Astrocyte (in vitro differentiated cells and primary cell): ENCODE data around the gene PINLYP. TPM values are rescaled to one million over a fixed set of nuclear protein-coding genes. Genes with fewer than 3 reads are reported as not detected.

Experiments
- DNase-seq: peaks from one replicate; pipeline ENCODE4 v3.0.0-alpha.2; 2010; ENCODE audit warnings: low read depth
- FAIRE-seq: peaks from 2 replicates; lab custom pipeline; 2011; peaks lifted over from hg19 to GRCh38; lab: Jason Lieb, UNC
- H2AFZ ChIP-seq: 2 replicates; pipeline ENCODE4 v1.6.0; 2012; ENCODE audit warnings: low read depth, low read length, inconsistent platforms
- H3K27ac ChIP-seq: 2 replicates; pipeline ENCODE4 v1.5.1; 2011; ENCODE audit warnings: low read depth, low read length, inconsistent platforms
- H3K27me3 ChIP-seq: 2 replicates; pipeline ENCODE4 v1.6.0; 2011; ENCODE audit warnings: low read length, inconsistent platforms; ENCODE audit not compliant: insufficient read depth
- H3K36me3 ChIP-seq: 2 replicates; pipeline ENCODE4 v1.5.1; 2011; ENCODE audit warnings: low read length, inconsistent platforms; ENCODE audit not compliant: insufficient read depth
- H3K4me1 ChIP-seq: 2 replicates; pipeline ENCODE4 v1.5.1; 2011; ENCODE audit warnings: low read length, inconsistent platforms; ENCODE audit not compliant: insufficient read depth
- H3K4me2 ChIP-seq: 2 replicates; pipeline ENCODE4 v1.6.0; 2012; ENCODE audit warnings: low read length, inconsistent platforms
- H3K4me3 ChIP-seq: 2 replicates; pipeline ENCODE4 v1.5.1; 2011; ENCODE audit warnings: low read depth, mild to moderate bottlenecking, low read length, inconsistent platforms; ENCODE audit not compliant: insufficient read depth
- H3K79me2 ChIP-seq: 2 replicates; pipeline ENCODE4 v1.6.0; 2012; ENCODE audit warnings: mild to moderate bottlenecking, low read length, inconsistent platforms; ENCODE audit not compliant: insufficient read depth
- H3K9ac ChIP-seq: 2 replicates; pipeline ENCODE4 v1.6.0; 2012; ENCODE audit warnings: mild to moderate bottlenecking, low read length, inconsistent platforms
- H3K9me3 ChIP-seq: 2 replicates; pipeline ENCODE4 v1.5.1; 2012; ENCODE audit warnings: low read depth, mild to moderate bottlenecking, low read length, inconsistent platforms; ENCODE audit not compliant: insufficient read depth
- H4K20me1 ChIP-seq: 2 replicates; pipeline ENCODE4 v1.6.0; 2012; ENCODE audit warnings: low read length, inconsistent platforms; ENCODE audit not compliant: insufficient read depth
- H3K27ac Mint-ChIP-seq: one replicate; pipeline ENCODE4 v1.8.0; 2021; ENCODE audit warnings: mild to moderate bottlenecking, mixed read lengths; ENCODE audit not compliant: unreplicated experiment
- H3K27me3 Mint-ChIP-seq: one replicate; pipeline ENCODE4 v1.8.0; 2021; ENCODE audit warnings: low read depth, mixed read lengths; ENCODE audit not compliant: unreplicated experiment
- H3K36me3 Mint-ChIP-seq: one replicate; pipeline ENCODE4 v1.8.0; 2021; ENCODE audit warnings: low read depth, mixed read lengths; ENCODE audit not compliant: unreplicated experiment
- H3K4me1 Mint-ChIP-seq: one replicate; pipeline ENCODE4 v1.8.0; 2021; ENCODE audit warnings: low read depth, mixed read lengths; ENCODE audit not compliant: unreplicated experiment
- H3K4me3 Mint-ChIP-seq: one replicate; pipeline ENCODE4 v1.8.0; 2021; ENCODE audit warnings: mild to moderate bottlenecking, moderate library complexity, mixed read lengths; ENCODE audit not compliant: unreplicated experiment
- H3K9me3 Mint-ChIP-seq: one replicate; pipeline ENCODE4 v1.8.0; 2021; ENCODE audit warnings: mild to moderate bottlenecking, mixed read lengths; ENCODE audit not compliant: unreplicated experiment
- CTCF ChIP-seq: IDR thresholded peaks from 2 replicates; pipeline ENCODE4 v1.5.1; 2011; ENCODE audit warnings: low read depth, mild to moderate bottlenecking, inconsistent platforms, low read length, moderate library complexity; ENCODE audit not compliant: insufficient read depth
- EZH2 ChIP-seq: IDR thresholded peaks from 2 replicates; pipeline ENCODE4 v1.6.1; 2012; ENCODE audit warnings: mild to moderate bottlenecking, low read length, inconsistent platforms; ENCODE audit not compliant: insufficient read depth
- total RNA-seq: library from RNA; stranded (reverse); gene quantifications from 2 replicates; pipeline ENCODE4 v1.2.1, GENCODE V29; 2021

PINLYP gene
- total RNA-seq, 1 donor from 2014 or later = 0.30 TPM

GRCh38 chr19:43548706-43549105, 26.9 kb upstream of the PINLYP start:
- Histone ChIP-seq H3K36me3 (peaks cover 15% of the 10 kb centered on the region), H3K4me3 (no peak overlapping the region), H3K4me1 (no peaks in the 10 kb centered on the region), H3K9me3 (no peaks in the 10 kb centered on the region), H4K20me1 (no peaks in the 10 kb centered on the region), H3K27me3 (no peaks in the 10 kb centered on the region), H3K27ac (no peak overlapping the region), H3K79me2 (no peaks in the 10 kb centered on the region), H3K9ac (no peak overlapping the region), H2AFZ (no peak overlapping the region), H3K4me2 (no peak overlapping the region)
- FAIRE-seq (no peak), DNase-seq (no peak)
- Mint-ChIP-seq H3K36me3 (peaks cover 23% of the 10 kb centered on the region), H3K27ac (no peak overlapping the region), H3K9me3 (no peaks in the 10 kb centered on the region), H3K4me1 (no peaks in the 10 kb centered on the region), H3K27me3 (no peaks in the 10 kb centered on the region), H3K4me3 (no peak overlapping the region)
- TF ChIP-seq CTCF = no peak
- no peak for TF ChIP-seq EZH2

GRCh38 chr19:43551399-43552197, 24.0 kb upstream of the PINLYP start:
- Histone ChIP-seq H3K9ac (no peak overlapping the region), H3K4me2 (no peak overlapping the region), H3K9me3 (no peaks in the 10 kb centered on the region), H3K4me1 (no peaks in the 10 kb centered on the region), H3K79me2 (no peaks in the 10 kb centered on the region), H2AFZ (no peak overlapping the region), H3K27me3 (no peaks in the 10 kb centered on the region), H4K20me1 (peaks cover 8% of the 10 kb centered on the region), H3K36me3 (peaks cover 9% of the 10 kb centered on the region), H3K27ac (no peak overlapping the region), H3K4me3 (no peak overlapping the region)
- TF ChIP-seq EZH2 (no peak), CTCF (no peak)
- H3K4me3 Mint-ChIP-seq = no peak overlapping the region
- H3K27ac Mint-ChIP-seq = no peak overlapping the region
- H3K9me3 Mint-ChIP-seq = no peaks in the 10 kb centered on the region
- H3K27me3 Mint-ChIP-seq = no peaks in the 10 kb centered on the region
- H3K4me1 Mint-ChIP-seq = no peaks in the 10 kb centered on the region
- H3K36me3 Mint-ChIP-seq = peaks cover 20% of the 10 kb centered on the region
- FAIRE-seq (no peak), DNase-seq (no peak)

GRCh38 chr19:43552198-43552450, 23.5 kb upstream of the PINLYP start:
- Mint-ChIP-seq H3K36me3 (peaks cover 20% of the 10 kb centered on the region), H3K4me3 (no peak overlapping the region), H3K27ac (no peak overlapping the region), H3K4me1 (no peaks in the 10 kb centered on the region), H3K27me3 (no peaks in the 10 kb centered on the region), H3K9me3 (no peaks in the 10 kb centered on the region)
- Histone ChIP-seq H3K9me3 (no peaks in the 10 kb centered on the region), H3K4me3 (no peak overlapping the region), H3K4me1 (no peaks in the 10 kb centered on the region), H2AFZ (no peak overlapping the region), H4K20me1 (peaks cover 8% of the 10 kb centered on the region), H3K27me3 (no peaks in the 10 kb centered on the region), H3K79me2 (no peaks in the 10 kb centered on the region), H3K4me2 (no peak overlapping the region), H3K27ac (no peak overlapping the region), H3K9ac (no peak overlapping the region), H3K36me3 (peaks cover 9% of the 10 kb centered on the region)
- DNase-seq (no peak), FAIRE-seq (no peak)
- TF ChIP-seq EZH2 (no peak), CTCF (no peak)
